GM13977 (cell line): ENCODE results near the gene PDE4B.
A peak's percentile ranks its signal among the peaks of the same experiment; 100 is the strongest.

Source experiments
- DNase-seq: peaks from one replicate; pipeline ENCODE4 v3.0.0; 2012; ENCODE audit warnings: low spot score
- CTCF ChIP-seq: IDR thresholded peaks from 2 replicates; pipeline ENCODE4 v1.5.1; 2012; ENCODE audit warnings: mild to moderate bottlenecking, control low read depth; ENCODE audit not compliant: insufficient read depth; ENCODE audit errors: extremely low read depth, missing control alignments
- in situ Hi-C: fragments of 300-500 bp; cut with MboI; formaldehyde crosslinking; loops from one replicate; pipeline ENCODE4 v1.12.0; 2022; ENCODE audit warnings: low sequenced_read_pairs, low pct_unique_long_range_greater_than_20kb, mixed read lengths, inconsistent platforms; ENCODE audit not compliant: unreplicated experiment

PDE4B gene

GRCh38 chr1:65799601-65800000 lies 6.9 kb downstream of the PDE4B start:
- in situ Hi-C loops: no loop called here
- TF ChIP-seq CTCF: no peak
- no peak for DNase-seq

GRCh38 chr1:65804584-65804983 lies 11.9 kb downstream of the PDE4B start:
- in situ Hi-C loops: no loop called here
- no peak for TF ChIP-seq CTCF
- DNase-seq: no peak

GRCh38 chr1:65812065-65812464 lies 19.4 kb downstream of the PDE4B start:
- DNase-seq: peak; percentile 59
- in situ Hi-C loops: no loop called here
- no peak for TF ChIP-seq CTCF

- in situ Hi-C loops: no loop called here
- no peak for TF ChIP-seq CTCF
- DNase-seq: no peak
Observed at GRCh38 chr1:65813956-65814355, 21.3 kb downstream of the PDE4B start.

- no peak for DNase-seq
- in situ Hi-C loops: no loop called here
- no peak for TF ChIP-seq CTCF
Observed at GRCh38 chr1:65814752-65815151, 22.1 kb downstream of the PDE4B start.

- no peak for DNase-seq
Observed at GRCh38 chr1:65817891-65818290, 25.2 kb downstream of the PDE4B start.

More at GRCh38 chr1:65817891-65818290, 25.2 kb downstream of the PDE4B start:
- no peak for TF ChIP-seq CTCF
- in situ Hi-C loops: no loop called here
